ENCODE results near the gene PARP11.

Gene PARP11

GRCh38 chr12:3913278-3913677, 40.1 kb upstream of the PARP11 start:
- Histone ChIP-seq H3K36me3 (ENCODE audit: control insufficient read depth, insufficient read depth, low read length) (no peaks in the 10 kb centered on the region), H3K27me3 (replicated peaks; ENCODE audit: control insufficient read depth, insufficient read depth, low read length) (no peaks in the 10 kb centered on the region; the same call in 1 of the 2 replicates), H3K4me3 (replicated peaks; ENCODE audit: low read depth, low read length) (no peak overlapping the region)
- DNase-seq (ENCODE audit: extremely low read depth, insufficient read length) = no peak
- no peak for TF ChIP-seq CTCF (IDR thresholded peaks at IDR 0.05; ENCODE audit: insufficient read depth, low read length, poor library complexity, severe bottlenecking)

- no peak for TF ChIP-seq CTCF (IDR thresholded peaks at IDR 0.05; ENCODE audit: insufficient read depth, low read length, poor library complexity, severe bottlenecking)
- H3K27me3 ChIP-seq (replicated peaks; ENCODE audit: control insufficient read depth, insufficient read depth, low read length) = no peaks in the 10 kb centered on the region; the same call in 1 of the 2 replicates
Measured at GRCh38 chr12:3912863-3913262, 39.7 kb upstream of the PARP11 start.

GRCh38 chr12:3911409-3911808, 38.2 kb upstream of the PARP11 start:
- no peak for DNase-seq (ENCODE audit: extremely low read depth, insufficient read length)
- Histone ChIP-seq H3K27me3 (replicated peaks; ENCODE audit: control insufficient read depth, insufficient read depth, low read length) (no peaks in the 10 kb centered on the region), H3K4me3 (replicated peaks; ENCODE audit: low read depth, low read length) (no peak overlapping the region), H3K36me3 (ENCODE audit: control insufficient read depth, insufficient read depth, low read length) (no peaks in the 10 kb centered on the region)
- no peak for TF ChIP-seq CTCF (IDR thresholded peaks at IDR 0.05; ENCODE audit: insufficient read depth, low read length, poor library complexity, severe bottlenecking)

More at GRCh38 chr12:3912863-3913262, 39.7 kb upstream of the PARP11 start:
- no peak overlapping the region for H3K4me3 ChIP-seq (replicated peaks; ENCODE audit: low read depth, low read length)
- DNase-seq (ENCODE audit: extremely low read depth, insufficient read length) = no peak
- H3K36me3 ChIP-seq (ENCODE audit: control insufficient read depth, insufficient read depth, low read length) = no peaks in the 10 kb centered on the region

GRCh38 chr12:3905664-3906063, 32.5 kb upstream of the PARP11 start:
- DNase-seq (ENCODE audit: extremely low read depth, insufficient read length) = no peak
- TF ChIP-seq CTCF (IDR thresholded peaks at IDR 0.05; ENCODE audit: insufficient read depth, low read length, poor library complexity, severe bottlenecking) = no peak
- H3K4me3 ChIP-seq (replicated peaks; ENCODE audit: low read depth, low read length) = no peak overlapping the region
- H3K36me3 ChIP-seq (ENCODE audit: control insufficient read depth, insufficient read depth, low read length) = no peaks in the 10 kb centered on the region
- no peaks in the 10 kb centered on the region for H3K27me3 ChIP-seq (replicated peaks; ENCODE audit: control insufficient read depth, insufficient read depth, low read length)

- Histone ChIP-seq H3K27me3 (replicated peaks; ENCODE audit: control insufficient read depth, insufficient read depth, low read length) (no peaks in the 10 kb centered on the region), H3K4me3 (replicated peaks; ENCODE audit: low read depth, low read length) (no peak overlapping the region), H3K36me3 (ENCODE audit: control insufficient read depth, insufficient read depth, low read length) (no peaks in the 10 kb centered on the region)
- TF ChIP-seq CTCF (IDR thresholded peaks at IDR 0.05; ENCODE audit: insufficient read depth, low read length, poor library complexity, severe bottlenecking) = no peak
- DNase-seq (ENCODE audit: extremely low read depth, insufficient read length) = no peak
Measured at GRCh38 chr12:3904999-3905398, 31.8 kb upstream of the PARP11 start.

GRCh38 chr12:3902921-3903320, 29.7 kb upstream of the PARP11 start:
- DNase-seq (ENCODE audit: extremely low read depth, insufficient read length) = no peak
- Histone ChIP-seq H3K4me3 (replicated peaks; ENCODE audit: low read depth, low read length) (no peak overlapping the region), H3K27me3 (replicated peaks; ENCODE audit: control insufficient read depth, insufficient read depth, low read length) (no peaks in the 10 kb centered on the region; the same call in 1 of the 2 replicates), H3K36me3 (ENCODE audit: control insufficient read depth, insufficient read depth, low read length) (no peaks in the 10 kb centered on the region)
- TF ChIP-seq CTCF (IDR thresholded peaks at IDR 0.05; ENCODE audit: insufficient read depth, low read length, poor library complexity, severe bottlenecking) = no peak
